Right lobe of liver (tissue), 6 donors: ENCODE results near the gene MAML2. TPM values are rescaled to one million over a fixed set of nuclear protein-coding genes. Genes with fewer than 3 reads are reported as not detected.

ENCODE experiments used
- ATAC-seq, 4 donors: fragments of 200-7000 bp; cut with Tn5 transposase; one replicate each; pipeline ENCODE4 v1.9.1; 2020; ENCODE audit warnings: mild to moderate bottlenecking in 4 of 4, moderate library complexity in 4 of 4
- DNase-seq, 3 donors: peaks; one replicate each; pipeline ENCODE4 v3.0.0-alpha.2; 2020
- H3K27ac ChIP-seq, 3 donors: fragments of 200-600 bp; one replicate each; pipeline ENCODE4 v1.8.0; 2022
- H3K27me3 ChIP-seq, 2 donors: fragments of 200-600 bp; one replicate each; pipeline ENCODE4 v1.8.0; 2022
- H3K36me3 ChIP-seq, 4 donors: fragments of 200-600 bp; sonication (generic) in 1 of 4; one replicate each; pipeline versions ENCODE4 v1.5.1 to v1.8.0; 2017 to 2022; ENCODE audit warnings: control low read depth in 1 of 4
- H3K4me1 ChIP-seq, 4 donors: fragments of 200-600 bp; sonication (generic) in 1 of 4; one replicate each; pipeline versions ENCODE4 v1.5.1 to v1.8.0; 2017 to 2022; ENCODE audit warnings: control low read depth in 1 of 4
- H3K4me3 ChIP-seq, 3 donors: fragments of 200-600 bp; one replicate each; pipeline ENCODE4 v1.8.0; 2022
- H3K9me3 ChIP-seq, 4 donors: fragments of 200-600 bp; sonication (generic) in 1 of 4; one replicate each; pipeline versions ENCODE4 v1.5.1 to v1.8.0; 2017 to 2022; ENCODE audit warnings: control low read depth in 1 of 4
- POLR2A ChIP-seq: fragments of 450-650 bp; IDR thresholded peaks from one replicate; pipeline ENCODE4 v1.6.1; 2017; ENCODE audit warnings: antibody characterized with exemption, mild to moderate bottlenecking
- WGBS: methylation state at CpG from one replicate; pipeline ENCODE4 v1.1.6; 2018; ENCODE audit warnings: low coverage, low lambda C conversion rate; ENCODE audit not compliant: insufficient coverage; ENCODE audit errors: missing lambda C conversion rate; 5-methylcytosine and 5-hydroxymethylcytosine counted together
- intact Hi-C, 2 donors: fragments of 100-400 bp; cut with DNase I; formaldehyde crosslinking; loops; one replicate each; pipeline versions ENCODE4 v1.11.2 to v1.14.1; 2022
- total RNA-seq, 6 experiments: library from RNA; depleted of rRNA in 2 of 6; stranded (reverse); fragments of >200 nt in 2 of 6; fragmentation: NEBNext Ultra II Directional in 3 of 6; extraction: Animal tissue kit (Norgen Biotek cat#: 25700) in 3 of 6; gene quantifications; one replicate each; pipeline versions ENCODE4 v1.1.0 to v1.2.4, GENCODE V29; 2016 to 2023
- TF ChIP-seq, protein P1 (sequence below), 4 donors: fragments of 200-600 bp in 3 of 4; fragments of 450-650 bp in 1 of 4; IDR thresholded peaks; one replicate each; pipeline versions ENCODE4 v1.5.1 to v1.8.0; 2016 to 2022; ENCODE audit warnings: antibody characterized with exemption in 4 of 4, mild to moderate bottlenecking in 2 of 4
- donor health status: DM: no; HTN: yes; CAD: no.
- donor health status: DM: no; HTN: no; CAD: no.
- donor health status: DM: no; HTN: no; CAD: no.
- donor health status: DM: no; HTN: yes; CAD: no.
- donor health status: DM: no; HTN: yes; CAD: no.

Gene MAML2
- total RNA-seq, 6 experiments from 2014 or later, result 0.92 to 2.3 (median 1.9) TPM

DNA sequence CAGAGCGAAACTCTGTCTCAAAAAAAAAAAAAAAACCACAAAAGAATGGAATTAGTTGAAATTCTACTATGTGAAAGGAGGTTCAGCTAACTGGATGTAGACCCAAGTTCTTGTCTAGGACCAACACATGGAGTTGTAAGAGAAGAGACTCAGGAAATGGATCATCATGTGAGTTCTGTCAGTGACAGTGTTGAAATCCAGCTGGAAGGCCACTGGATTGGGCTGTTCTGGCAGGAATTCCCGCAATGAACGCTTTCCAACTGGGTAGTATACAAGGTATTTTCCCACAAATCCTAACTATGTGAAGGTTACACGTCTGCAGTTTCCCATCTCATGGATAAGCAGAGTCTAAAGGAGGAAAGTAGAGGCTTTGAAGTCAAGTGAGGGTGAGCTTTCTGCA, 151.2 kb downstream of the MAML2 start:
- H3K27ac ChIP-seq, result no peak overlapping the region

DNA sequence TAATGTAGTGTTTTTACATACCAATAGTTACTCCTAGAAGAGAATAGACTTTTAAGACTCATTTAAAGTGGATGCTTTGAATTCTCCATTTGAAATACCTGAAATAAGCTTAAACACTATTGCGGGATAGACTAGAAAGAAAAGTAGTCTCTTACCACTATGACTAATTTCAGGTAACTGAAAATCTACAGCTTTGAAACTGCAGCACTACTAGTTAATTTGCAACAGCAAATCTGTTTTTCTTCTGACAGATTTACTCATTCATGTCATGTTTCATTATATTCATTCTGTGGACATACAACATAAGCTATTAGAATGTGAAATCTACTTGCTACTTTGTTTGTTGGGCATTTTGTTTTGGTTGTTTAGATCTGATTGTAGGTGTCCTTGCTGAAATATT, 153.6 kb downstream of the MAML2 start:
- WGBS, result 58% methylated on average over 1 of the region's 1 CpG
- H3K4me1 ChIP-seq, result no peaks in the 10 kb centered on the region
- no peaks in the 10 kb centered on the region for H3K27me3 ChIP-seq
- TF ChIP-seq POLR2A, result no peak
- TF ChIP-seq, protein P1, sequence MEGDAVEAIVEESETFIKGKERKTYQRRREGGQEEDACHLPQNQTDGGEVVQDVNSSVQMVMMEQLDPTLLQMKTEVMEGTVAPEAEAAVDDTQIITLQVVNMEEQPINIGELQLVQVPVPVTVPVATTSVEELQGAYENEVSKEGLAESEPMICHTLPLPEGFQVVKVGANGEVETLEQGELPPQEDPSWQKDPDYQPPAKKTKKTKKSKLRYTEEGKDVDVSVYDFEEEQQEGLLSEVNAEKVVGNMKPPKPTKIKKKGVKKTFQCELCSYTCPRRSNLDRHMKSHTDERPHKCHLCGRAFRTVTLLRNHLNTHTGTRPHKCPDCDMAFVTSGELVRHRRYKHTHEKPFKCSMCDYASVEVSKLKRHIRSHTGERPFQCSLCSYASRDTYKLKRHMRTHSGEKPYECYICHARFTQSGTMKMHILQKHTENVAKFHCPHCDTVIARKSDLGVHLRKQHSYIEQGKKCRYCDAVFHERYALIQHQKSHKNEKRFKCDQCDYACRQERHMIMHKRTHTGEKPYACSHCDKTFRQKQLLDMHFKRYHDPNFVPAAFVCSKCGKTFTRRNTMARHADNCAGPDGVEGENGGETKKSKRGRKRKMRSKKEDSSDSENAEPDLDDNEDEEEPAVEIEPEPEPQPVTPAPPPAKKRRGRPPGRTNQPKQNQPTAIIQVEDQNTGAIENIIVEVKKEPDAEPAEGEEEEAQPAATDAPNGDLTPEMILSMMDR (IDR thresholded peaks at IDR 0.05), result no peak
- DNase-seq (no peak), ATAC-seq (no peak)
- intact Hi-C loops, result no loop called here
- H3K4me3 ChIP-seq, result no peak overlapping the region
- no peak overlapping the region for H3K27ac ChIP-seq
- H3K9me3 ChIP-seq, result no peaks in the 10 kb centered on the region
- H3K36me3 ChIP-seq, result no peaks in the 10 kb centered on the region

More for the DNA sequence above, 151.2 kb downstream of the MAML2 start:
- H3K9me3 ChIP-seq, result no peaks in the 10 kb centered on the region
- TF ChIP-seq, protein P1 (IDR thresholded peaks at IDR 0.05), result no peak
- no peak for TF ChIP-seq POLR2A
- no peak for ATAC-seq
- intact Hi-C loops, result no loop called here
- H3K27me3 ChIP-seq, result no peaks in the 10 kb centered on the region
- WGBS, result 43% methylated on average over 4 of the region's 4 CpGs
- no peak for DNase-seq
- H3K4me1 ChIP-seq, result no peaks in the 10 kb centered on the region
- no peaks in the 10 kb centered on the region for H3K36me3 ChIP-seq
- no peak overlapping the region for H3K4me3 ChIP-seq

DNA sequence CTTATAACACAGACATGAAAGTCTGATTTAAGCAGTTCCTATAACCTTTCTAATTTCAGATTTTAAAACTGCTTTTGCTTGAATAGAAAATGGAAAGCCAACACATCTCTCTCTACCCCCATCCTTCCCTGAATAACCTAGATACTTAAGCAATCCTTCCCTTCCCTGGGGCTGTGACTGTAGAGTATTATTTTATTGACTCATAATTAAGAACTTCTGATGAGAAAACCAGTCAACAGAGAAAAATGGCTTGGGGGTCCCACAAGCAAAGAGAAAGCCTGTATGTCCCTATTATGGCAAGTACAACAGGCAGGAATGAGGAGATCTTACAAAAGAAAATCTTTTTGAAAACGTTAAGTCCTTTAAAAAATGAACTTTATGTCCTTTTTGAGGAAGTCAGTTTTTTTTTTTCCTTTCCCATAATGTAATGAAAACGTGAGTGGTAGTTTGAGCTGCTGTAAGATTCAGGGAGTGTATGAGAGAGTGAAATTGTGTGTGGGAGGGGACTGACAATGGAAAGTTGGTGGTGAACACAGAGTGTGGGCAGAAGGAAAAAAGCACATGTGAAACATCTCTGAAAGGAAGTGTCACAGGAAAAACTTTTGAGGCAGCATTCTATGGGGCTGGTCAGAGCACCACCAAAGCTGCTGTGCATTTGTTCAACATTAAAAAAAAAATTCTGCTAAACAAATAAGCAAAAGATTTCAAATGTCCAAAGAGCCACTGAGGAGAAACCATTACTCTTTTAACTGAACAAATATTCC, 154.6 kb downstream of the MAML2 start:
- no peaks in the 10 kb centered on the region for H3K36me3 ChIP-seq
- no peak overlapping the region for H3K4me3 ChIP-seq
- 5% methylated on average over 2 of the region's 2 CpGs for WGBS
- intact Hi-C loops, result no loop called here
- no peak overlapping the region for H3K27ac ChIP-seq
- no peaks in the 10 kb centered on the region for H3K27me3 ChIP-seq
- DNase-seq, result no peak
- no peak for TF ChIP-seq POLR2A
- TF ChIP-seq, protein P1 (IDR thresholded peaks at IDR 0.05), result no peak
- no peaks in the 10 kb centered on the region for H3K4me1 ChIP-seq
- no peaks in the 10 kb centered on the region for H3K9me3 ChIP-seq
- peak; percentile 26 to 57 (median 50) for ATAC-seq

DNA sequence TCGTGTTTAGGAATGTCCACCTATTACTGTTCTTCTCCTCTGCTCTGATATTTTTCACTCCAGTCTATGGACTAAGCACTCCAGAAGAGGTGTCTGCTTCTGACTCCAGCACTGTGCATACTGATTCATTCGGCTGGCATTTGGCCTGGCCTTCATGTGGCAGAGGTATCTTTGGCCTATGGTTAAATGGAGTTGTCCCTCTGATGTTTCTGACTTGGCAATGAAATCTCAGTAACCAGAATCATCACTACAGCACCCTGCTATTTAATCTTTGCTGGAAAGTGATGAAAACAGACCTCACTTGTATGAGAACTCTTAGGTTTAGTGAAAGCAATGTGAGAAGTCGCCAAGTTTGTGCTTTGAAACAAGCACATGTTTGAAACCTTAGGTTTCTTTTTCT, 155.2 kb downstream of the MAML2 start:
- TF ChIP-seq, protein P1 (IDR thresholded peaks at IDR 0.05), result no peak
- TF ChIP-seq POLR2A, result no peak
- Histone ChIP-seq H3K27me3 (no peaks in the 10 kb centered on the region), H3K4me1 (no peaks in the 10 kb centered on the region), H3K4me3 (no peak overlapping the region), H3K9me3 (no peaks in the 10 kb centered on the region), H3K27ac (no peak overlapping the region), H3K36me3 (no peaks in the 10 kb centered on the region)
- DNase-seq, result no peak
- intact Hi-C loops, result no loop called here
- 56% methylated on average over 3 of the region's 3 CpGs for WGBS
- no peak for ATAC-seq
